Glomerular visceral epithelial cell (primary cell): ENCODE measurements around the gene NPIPA5.
"Not testable (repeated sequence)": the region's sequence is repeated elsewhere in the genome, so short reads cannot be mapped to it uniquely, and the experiment has no call there.

Experiments
- DNase-seq: peaks from one replicate; pipeline ENCODE4 v3.0.0-alpha.2; 2016; ENCODE audit errors: extremely low spot score

Gene NPIPA5

GRCh38 chr16:15378194-15378593 is at the start of gene NPIPA5:
NPIPA5 (minus strand) TSS chr16:15378294; CDS start chr16:15378294, 0 bp downstream.
- not testable (repeated sequence) for DNase-seq

- DNase-seq = peak; percentile 41
Measured at GRCh38 chr16:15427648-15428239, 49.6 kb upstream of the NPIPA5 start.

DNA sequence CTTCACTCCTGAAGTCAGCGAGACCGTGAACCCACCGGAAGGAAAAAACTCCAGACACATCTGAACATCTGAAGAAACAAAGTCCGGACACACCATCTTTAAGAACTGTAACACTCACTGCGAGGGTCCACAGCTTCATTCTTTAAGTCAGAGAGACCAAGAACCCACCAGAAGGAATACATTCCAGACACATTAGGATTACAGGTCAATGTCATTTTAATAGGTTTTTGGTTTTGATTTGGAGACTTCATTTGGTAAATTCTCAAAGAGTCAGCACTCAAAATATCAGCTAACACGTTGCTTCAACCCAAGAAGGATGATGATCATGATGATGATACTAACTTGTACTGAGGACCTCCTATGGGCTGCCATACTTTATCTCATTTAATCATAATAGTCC is 48.7 kb upstream of the NPIPA5 start:
- no peak for DNase-seq

- no peak for DNase-seq
Measured at GRCh38 chr16:15425861-15426260, 47.8 kb upstream of the NPIPA5 start.

DNA sequence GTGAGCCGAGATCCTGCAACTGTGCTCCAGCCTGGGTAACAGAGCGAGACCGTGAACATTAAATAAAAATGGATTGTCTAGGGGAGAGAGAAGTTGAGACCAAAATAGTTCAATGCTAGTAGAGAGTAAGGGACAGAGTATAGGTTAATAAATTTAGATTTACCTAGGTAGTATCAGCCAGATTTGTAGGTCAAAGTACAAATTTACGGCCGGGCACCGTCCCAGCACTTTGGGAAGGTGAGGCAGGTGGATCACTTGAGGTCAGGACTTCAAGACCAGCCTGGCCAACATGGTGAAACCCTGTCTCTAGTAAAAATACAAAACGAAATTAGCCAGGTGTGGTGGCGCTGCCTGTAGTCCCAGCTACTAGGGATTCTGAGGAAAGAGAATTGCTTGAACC is 44.1 kb upstream of the NPIPA5 start:
- DNase-seq = no peak

DNA sequence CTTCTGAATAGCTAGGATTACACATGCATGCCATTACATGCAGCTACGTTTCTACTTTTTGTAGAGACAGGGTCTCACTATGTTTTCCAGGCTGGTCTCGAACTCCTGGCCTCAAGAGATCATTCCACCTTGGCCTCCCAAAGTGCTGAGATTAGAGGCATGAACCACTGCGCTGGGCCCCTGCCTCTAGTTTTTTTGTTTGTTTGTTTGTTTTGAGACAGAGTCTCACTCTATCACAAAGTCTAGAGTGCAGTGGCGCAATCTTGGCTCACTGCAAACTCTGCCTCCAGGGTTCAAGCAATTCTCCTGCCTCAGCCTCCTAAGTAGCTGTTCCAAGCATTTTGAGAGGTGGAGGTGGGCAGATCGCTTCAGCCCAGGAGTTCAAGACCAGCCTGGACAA is 43.6 kb upstream of the NPIPA5 start:
- not testable (repeated sequence) for DNase-seq

- no peak for DNase-seq
Measured at GRCh38 chr16:15418206-15418605, 40.1 kb upstream of the NPIPA5 start.

DNA sequence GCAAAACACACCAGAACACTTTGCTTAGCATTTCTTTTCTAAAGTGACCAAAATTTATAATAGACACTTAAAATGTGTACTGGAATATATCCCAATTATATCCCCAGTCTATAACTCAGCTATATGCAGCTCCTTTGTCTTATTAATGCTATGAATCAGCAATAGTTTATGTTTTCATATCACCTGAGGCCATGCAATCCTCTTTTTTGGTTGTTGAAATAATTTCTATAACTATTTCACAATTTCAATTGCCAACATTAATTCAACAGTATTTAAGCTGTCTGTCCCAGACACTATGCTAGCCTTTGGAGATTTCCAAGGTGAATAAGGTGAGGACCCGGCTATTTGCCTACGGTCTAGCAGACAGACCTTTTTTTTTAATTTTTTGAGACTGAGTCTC is 39.1 kb upstream of the NPIPA5 start:
- DNase-seq = no peak

GRCh38 chr16:15415511-15415985 is 37.5 kb upstream of the NPIPA5 start:
- no peak for DNase-seq

DNA sequence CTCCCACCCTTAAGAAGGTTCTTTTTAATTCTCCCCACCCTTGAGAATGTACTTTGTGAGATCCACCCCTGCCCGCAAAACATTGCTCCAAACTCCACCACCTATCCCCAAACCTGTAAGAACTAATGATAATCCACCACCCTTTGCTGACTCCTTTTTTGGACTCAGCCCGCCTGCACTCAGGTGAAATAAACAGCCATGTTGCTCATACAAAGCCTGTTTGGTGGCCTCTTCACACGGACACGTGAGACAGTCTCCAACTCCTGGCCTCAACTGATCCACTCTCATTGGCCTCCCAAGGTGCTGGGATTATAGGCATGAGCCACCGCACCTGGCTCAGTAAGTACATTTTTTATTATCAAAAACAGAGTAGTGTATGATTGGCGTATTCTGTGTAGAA is 31.4 kb upstream of the NPIPA5 start:
- not testable (repeated sequence) for DNase-seq

DNA sequence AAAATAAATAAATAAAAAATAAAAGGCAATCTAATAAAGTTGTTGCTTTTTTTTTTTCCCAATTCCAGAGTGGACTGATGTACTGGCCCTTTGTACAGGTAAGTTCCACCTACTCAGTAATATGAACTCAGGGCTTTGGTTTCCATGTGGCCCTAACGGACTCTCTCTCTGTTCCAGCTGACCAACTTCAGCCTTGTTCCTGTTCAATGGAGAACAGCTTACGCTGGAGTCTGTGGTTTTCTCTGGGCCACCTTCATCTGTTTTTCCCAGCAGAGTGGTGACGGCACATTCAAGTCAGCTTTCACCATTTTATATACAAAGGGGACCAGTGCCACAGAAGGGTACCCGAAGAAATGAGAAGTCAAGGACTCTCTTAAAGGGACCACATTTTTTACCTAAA is 29.7 kb upstream of the NPIPA5 start:
- peak; percentile 48 for DNase-seq

- no peak for DNase-seq
Measured at GRCh38 chr16:15404792-15405191, 26.7 kb upstream of the NPIPA5 start.

- not testable (repeated sequence) for DNase-seq
Measured at GRCh38 chr16:15404091-15404490, 26.0 kb upstream of the NPIPA5 start.

DNA sequence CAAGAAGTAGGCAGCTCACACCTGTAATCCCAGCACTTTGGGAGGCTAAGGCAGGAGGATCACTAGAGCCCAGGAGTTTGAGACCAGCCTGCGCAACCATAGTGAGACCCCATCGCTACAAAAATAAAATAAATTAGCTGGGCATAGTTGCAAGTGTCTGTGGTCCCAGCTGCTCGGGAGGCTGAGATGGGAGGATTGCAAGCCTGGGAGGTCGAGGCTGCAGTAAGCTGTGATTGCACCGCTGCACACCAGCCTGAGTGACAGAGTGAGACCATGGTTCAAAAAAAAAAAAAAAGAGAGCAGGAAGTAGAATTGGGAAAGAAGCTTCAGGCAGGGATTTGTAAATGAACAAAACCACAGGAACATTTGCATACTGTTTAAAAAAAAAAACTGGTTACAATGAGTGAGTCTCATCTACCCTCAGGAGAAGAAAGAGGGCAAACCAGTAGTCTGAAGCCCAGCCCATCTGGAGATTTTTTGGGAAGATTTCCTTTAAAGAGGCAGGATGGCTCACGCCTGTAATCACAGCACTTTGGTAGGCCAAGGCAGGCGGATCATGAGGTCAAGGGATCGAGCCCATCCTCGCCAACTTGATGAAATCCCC is 25.4 kb upstream of the NPIPA5 start:
- DNase-seq = peak; percentile 1

- DNase-seq = no peak
Measured at GRCh38 chr16:15401972-15402371, 23.9 kb upstream of the NPIPA5 start.

GRCh38 chr16:15400314-15400713 is 22.2 kb upstream of the NPIPA5 start:
- DNase-seq = not testable (repeated sequence)

DNA sequence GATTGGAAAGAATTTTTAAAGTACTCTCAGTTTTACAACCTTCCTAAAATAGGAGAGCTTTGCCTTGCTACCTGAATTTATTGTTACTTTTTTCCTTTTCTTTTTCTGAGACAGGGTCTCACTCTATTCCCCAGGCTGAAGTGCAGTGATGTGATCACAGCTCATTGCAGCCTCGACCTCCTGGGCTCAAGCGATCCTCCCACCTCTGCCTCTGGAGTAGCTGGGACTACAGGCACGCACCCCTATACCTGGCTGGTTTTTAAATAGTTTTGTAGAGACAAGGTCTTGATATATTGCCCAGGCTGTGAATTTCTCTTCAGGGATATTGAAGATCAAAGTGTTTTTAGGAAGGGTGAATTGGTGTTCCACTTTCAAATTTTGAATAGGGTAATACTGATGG is 21.2 kb upstream of the NPIPA5 start:
- DNase-seq = no peak

DNA sequence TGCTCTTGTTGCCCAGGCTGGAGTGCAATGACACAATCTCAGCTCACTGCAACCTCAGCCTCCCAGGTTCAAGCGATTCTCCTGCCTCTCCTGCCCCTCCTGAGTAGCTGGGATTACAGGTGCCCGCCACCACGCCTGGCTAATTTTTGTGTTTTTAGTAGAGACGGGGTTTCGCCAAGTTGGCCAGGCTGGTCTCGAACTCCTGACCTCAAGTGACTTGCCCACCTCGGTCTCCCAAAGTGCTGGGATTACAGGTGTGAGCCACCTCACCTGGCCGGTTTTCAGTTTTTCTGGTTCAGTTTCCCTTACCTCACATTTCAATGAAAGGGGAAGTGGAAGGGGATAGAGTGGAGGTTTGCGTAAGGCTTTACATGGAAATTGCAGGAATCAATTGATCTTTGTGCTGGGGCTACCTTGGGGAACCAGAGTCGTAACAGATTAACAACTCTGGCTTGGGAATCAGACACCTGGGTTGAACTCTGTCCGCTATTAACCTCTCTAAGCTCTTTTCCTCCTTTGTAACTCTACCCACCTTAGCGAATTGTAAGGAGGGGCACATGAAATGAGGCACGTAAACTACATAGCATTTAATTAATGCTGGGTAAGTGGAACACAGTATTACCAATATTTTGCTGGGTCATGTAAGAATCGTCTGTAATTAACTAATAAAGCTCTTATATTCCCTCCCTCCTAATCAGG is 20.7 kb upstream of the NPIPA5 start:
- no peak for DNase-seq

DNA sequence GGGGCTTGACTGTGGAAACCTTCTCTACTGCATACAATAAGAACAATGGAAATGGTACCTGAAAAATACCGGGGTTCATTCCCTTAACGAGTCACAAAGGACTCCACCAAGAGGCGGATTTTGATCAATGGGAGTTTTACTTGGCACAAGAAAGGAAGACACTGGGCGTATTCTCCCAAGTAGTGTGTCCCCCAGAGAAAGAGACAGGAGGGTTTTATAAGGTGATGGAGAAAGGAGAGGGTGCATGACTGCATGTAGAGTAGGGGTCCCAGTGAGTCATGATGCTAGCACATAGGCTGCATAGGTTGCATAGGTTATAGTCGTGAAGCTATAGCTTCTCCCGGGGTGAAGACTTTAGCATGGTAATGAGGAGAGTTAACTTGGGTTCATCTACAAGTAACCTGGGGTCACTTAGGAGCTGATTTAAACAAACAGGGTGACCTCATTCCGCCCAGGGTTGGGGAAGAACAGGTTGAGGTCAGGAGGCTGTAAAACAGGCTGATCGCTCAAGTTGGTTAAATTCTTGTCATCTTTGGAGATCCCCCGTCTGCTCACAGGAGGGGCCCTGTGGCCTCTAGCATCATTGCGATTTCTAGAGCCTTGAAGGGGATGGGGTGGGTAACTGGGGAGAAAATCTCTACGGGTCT is 19.0 kb upstream of the NPIPA5 start:
- DNase-seq = no peak

DNA sequence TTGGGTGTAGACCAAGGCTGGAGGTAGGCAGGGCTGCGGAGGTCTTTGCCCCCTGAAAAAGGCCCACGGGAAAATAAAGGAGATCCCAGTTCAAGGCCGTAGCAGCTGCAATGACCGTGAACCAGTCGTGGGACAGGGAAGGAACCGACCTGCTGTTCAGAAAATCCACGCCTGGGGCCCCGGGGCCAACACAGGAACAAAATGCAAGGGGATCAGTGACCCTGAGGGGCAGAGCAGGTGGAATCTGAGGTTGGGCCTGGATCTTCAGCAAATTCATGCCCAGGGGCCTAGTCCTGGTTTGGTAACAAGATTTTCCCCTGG is 18.4 kb upstream of the NPIPA5 start:
- not testable (repeated sequence) for DNase-seq

DNA sequence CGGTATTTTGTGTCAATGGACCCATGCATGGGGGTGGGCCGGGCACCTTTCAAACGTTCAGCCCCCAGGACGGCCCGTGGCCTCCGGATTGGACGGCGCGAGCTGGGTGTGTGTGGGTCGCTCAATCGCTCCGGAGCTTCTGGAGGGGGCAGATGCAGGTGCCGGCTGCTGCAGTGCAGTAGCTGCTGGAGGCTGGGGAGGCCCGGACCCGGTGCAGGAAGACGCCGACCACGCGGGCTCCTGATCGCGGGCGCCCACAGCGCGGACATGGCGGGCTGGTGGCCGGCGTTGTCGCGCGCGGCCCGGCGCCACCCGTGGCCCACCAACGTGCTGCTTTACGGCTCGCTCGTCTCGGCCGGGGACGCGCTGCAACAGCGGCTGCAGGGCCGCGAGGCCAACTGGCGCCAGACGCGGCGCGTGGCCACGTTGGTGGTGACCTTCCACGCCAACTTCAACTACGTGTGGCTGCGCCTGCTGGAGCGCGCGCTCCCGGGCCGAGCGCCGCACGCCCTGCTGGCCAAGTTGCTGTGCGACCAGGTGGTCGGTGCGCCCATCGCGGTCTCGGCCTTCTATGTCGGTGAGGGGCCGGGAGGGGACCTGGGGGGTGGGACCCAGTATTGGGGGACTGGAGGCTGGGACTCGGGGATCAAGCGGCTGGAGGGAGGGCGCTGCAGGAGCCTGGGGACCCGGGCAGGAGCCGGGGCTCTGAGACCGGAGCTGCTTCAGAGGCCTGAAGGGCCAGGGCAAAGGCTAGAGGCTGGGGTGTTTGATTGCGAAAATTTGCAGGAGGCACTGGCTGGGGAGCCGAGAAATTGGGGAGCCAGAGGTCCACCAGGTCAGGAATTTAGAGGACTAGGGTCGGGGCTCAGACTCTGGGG is 17.8 kb upstream of the NPIPA5 start, which contains the start of gene MPV17L:
Gene MPV17L (plus strand): TSS at position 124 of the 878 bp plus-strand sequence. CDS start 144 bp downstream, at position 268.
- DNase-seq = not testable (repeated sequence)

DNA sequence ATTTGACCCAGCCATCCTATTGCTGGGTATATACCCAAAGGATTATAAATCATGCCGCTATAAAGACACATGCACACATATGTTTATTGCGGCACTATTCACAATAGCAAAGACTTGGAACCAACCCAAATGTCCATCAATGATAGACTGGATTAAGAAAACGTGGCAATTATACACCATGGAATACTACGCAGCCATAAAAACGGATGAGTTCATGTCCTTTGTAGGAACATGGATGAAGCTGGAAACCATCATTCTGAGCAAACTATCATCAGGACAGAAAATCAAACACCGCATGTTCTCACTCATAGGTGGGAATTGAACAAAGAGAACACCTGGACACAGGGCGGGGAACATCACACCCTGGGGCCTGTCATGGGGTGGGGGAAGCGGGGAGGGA is 14.9 kb upstream of the NPIPA5 start:
- DNase-seq = not testable (repeated sequence)
